Dendritic cell treated with granulocyte-macrophage colony-stimulating factor and Interleukin-4, amounts not matched to agents 40 ng/mL and 50 ng/mL, for 4 days (primary cell): ENCODE data around the gene GATAD2A.
"Not testable (repeated sequence)": the region's sequence is repeated elsewhere in the genome, so short reads cannot be mapped to it uniquely, and the experiment has no call there.

Experiments used
- H3K27ac Mint-ChIP-seq: one replicate; pipeline ENCODE4 v1.8.0; 2022; ENCODE audit warnings: mild to moderate bottlenecking, mixed read lengths
- H3K27me3 Mint-ChIP-seq: one replicate; pipeline ENCODE4 v1.8.0; 2022; ENCODE audit warnings: mild to moderate bottlenecking, mixed read lengths
- H3K36me3 Mint-ChIP-seq: one replicate; pipeline ENCODE4 v1.8.0; 2022; ENCODE audit warnings: low read depth, mixed read lengths
- H3K4me1 Mint-ChIP-seq: one replicate; pipeline ENCODE4 v1.8.0; 2022; ENCODE audit warnings: low read depth, mixed read lengths
- H3K4me3 Mint-ChIP-seq: one replicate; pipeline ENCODE4 v1.8.0; 2022; ENCODE audit warnings: mild to moderate bottlenecking, moderate library complexity, mixed read lengths
- H3K9me3 Mint-ChIP-seq: one replicate; pipeline ENCODE4 v1.8.0; 2022; ENCODE audit warnings: mixed read lengths
- intact Hi-C: fragments of 100-400 bp; cut with micrococcal nuclease; formaldehyde crosslinking; loops from one replicate; pipeline ENCODE4 v1.15.0; 2022

Gene GATAD2A

GRCh38 chr19:19404879-19405860, at the start of gene GATAD2A:
GATAD2A (plus strand) TSS chr19:19405675; CDS start chr19:19465346, 59,671 bp downstream.
- peak within 1 kb of the TSS; percentile 98 for H3K27ac Mint-ChIP-seq
- peaks cover 71% of the 10 kb centered on the region for H3K4me1 Mint-ChIP-seq
- H3K4me3 Mint-ChIP-seq: peak within 1 kb of the TSS; percentile 95
- H3K27me3 Mint-ChIP-seq: no peaks in the 10 kb centered on the region
- intact Hi-C loops: loop anchor here (1.0 to 5.0 kb wide), 3 partner anchors 20 to 67 kb away; no protein-coding TSS in a partner anchor
- peaks cover 17% of the 10 kb centered on the region for H3K36me3 Mint-ChIP-seq
- no peaks in the 10 kb centered on the region for H3K9me3 Mint-ChIP-seq

- Mint-ChIP-seq H3K4me3 (no peak overlapping the region), H3K27ac (no peak overlapping the region), H3K36me3 (peaks cover 79% of the 10 kb centered on the region), H3K9me3 (no peaks in the 10 kb centered on the region), H3K27me3 (no peaks in the 10 kb centered on the region), H3K4me1 (peaks cover 8% of the 10 kb centered on the region)
- intact Hi-C loops: no loop called here
Observed at GRCh38 chr19:19356500-19356899, 49.0 kb upstream of the GATAD2A start.

- peaks cover 74% of the 10 kb centered on the region for H3K36me3 Mint-ChIP-seq
- no peak overlapping the region for H3K4me3 Mint-ChIP-seq
- intact Hi-C loops: no loop called here
- no peak overlapping the region for H3K27ac Mint-ChIP-seq
- peaks cover 13% of the 10 kb centered on the region for H3K4me1 Mint-ChIP-seq
- no peaks in the 10 kb centered on the region for H3K27me3 Mint-ChIP-seq
- H3K9me3 Mint-ChIP-seq: no peaks in the 10 kb centered on the region
Observed at GRCh38 chr19:19356901-19357566, 48.4 kb upstream of the GATAD2A start.

- Mint-ChIP-seq H3K4me1 (peaks cover 24% of the 10 kb centered on the region), H3K27me3 (no peaks in the 10 kb centered on the region), H3K36me3 (peaks cover 33% of the 10 kb centered on the region), H3K4me3 (no peak overlapping the region), H3K27ac (peak overlapping the region; percentile 23), H3K9me3 (no peaks in the 10 kb centered on the region)
- intact Hi-C loops: no loop called here
Observed at GRCh38 chr19:19361075-19361594, 44.3 kb upstream of the GATAD2A start.

- peak overlapping the region; percentile 23 for H3K27ac Mint-ChIP-seq
- peaks cover 24% of the 10 kb centered on the region for H3K36me3 Mint-ChIP-seq
- no peak overlapping the region for H3K4me3 Mint-ChIP-seq
- intact Hi-C loops: no loop called here
- peaks cover 31% of the 10 kb centered on the region for H3K4me1 Mint-ChIP-seq
- no peaks in the 10 kb centered on the region for H3K27me3 Mint-ChIP-seq
- no peaks in the 10 kb centered on the region for H3K9me3 Mint-ChIP-seq
Observed at GRCh38 chr19:19362075-19362474, 43.4 kb upstream of the GATAD2A start.

GRCh38 chr19:19366434-19367396, 38.8 kb upstream of the GATAD2A start:
- no peak overlapping the region for H3K4me3 Mint-ChIP-seq
- no peaks in the 10 kb centered on the region for H3K9me3 Mint-ChIP-seq
- peak overlapping the region; percentile 72 for H3K27ac Mint-ChIP-seq
- intact Hi-C loops: loop anchor here (1.0 to 2.0 kb wide), 3 partner anchors 20 to 124 kb away; no protein-coding TSS in a partner anchor
- H3K36me3 Mint-ChIP-seq: no peaks in the 10 kb centered on the region
- H3K27me3 Mint-ChIP-seq: no peaks in the 10 kb centered on the region
- peaks cover 24% of the 10 kb centered on the region for H3K4me1 Mint-ChIP-seq

GRCh38 chr19:19368087-19368486, 37.4 kb upstream of the GATAD2A start:
- Mint-ChIP-seq H3K9me3 (no peaks in the 10 kb centered on the region), H3K36me3 (no peaks in the 10 kb centered on the region), H3K4me3 (no peak overlapping the region), H3K4me1 (peaks cover 21% of the 10 kb centered on the region), H3K27me3 (no peaks in the 10 kb centered on the region), H3K27ac (peak overlapping the region; percentile 27)
- intact Hi-C loops: no loop called here

GRCh38 chr19:19371059-19371458, 34.4 kb upstream of the GATAD2A start:
- H3K4me3 Mint-ChIP-seq: no peak overlapping the region
- intact Hi-C loops: no loop called here
- no peaks in the 10 kb centered on the region for H3K9me3 Mint-ChIP-seq
- H3K4me1 Mint-ChIP-seq: peaks cover 22% of the 10 kb centered on the region
- no peak overlapping the region for H3K27ac Mint-ChIP-seq
- no peaks in the 10 kb centered on the region for H3K36me3 Mint-ChIP-seq
- no peaks in the 10 kb centered on the region for H3K27me3 Mint-ChIP-seq

GRCh38 chr19:19372656-19373416, 32.6 kb upstream of the GATAD2A start:
- H3K27me3 Mint-ChIP-seq: no peaks in the 10 kb centered on the region
- peaks cover 21% of the 10 kb centered on the region for H3K4me1 Mint-ChIP-seq
- peak overlapping the region; percentile 55 for H3K4me3 Mint-ChIP-seq

GRCh38 chr19:19379527-19379926, 25.9 kb upstream of the GATAD2A start:
- intact Hi-C loops: no loop called here
- Mint-ChIP-seq H3K27ac (no peak overlapping the region), H3K4me1 (peaks cover 59% of the 10 kb centered on the region), H3K36me3 (no peaks in the 10 kb centered on the region), H3K4me3 (no peak overlapping the region), H3K9me3 (no peaks in the 10 kb centered on the region), H3K27me3 (no peaks in the 10 kb centered on the region)

More at GRCh38 chr19:19372656-19373416, 32.6 kb upstream of the GATAD2A start:
- intact Hi-C loops: no loop called here
- Mint-ChIP-seq H3K36me3 (no peaks in the 10 kb centered on the region), H3K9me3 (no peaks in the 10 kb centered on the region), H3K27ac (peak overlapping the region; percentile 88)

- H3K27me3 Mint-ChIP-seq, H3K27ac Mint-ChIP-seq, H3K4me3 Mint-ChIP-seq, H3K9me3 Mint-ChIP-seq, H3K36me3 Mint-ChIP-seq, intact Hi-C loops: not testable (repeated sequence)
- H3K4me1 Mint-ChIP-seq: peaks cover 55% of the 10 kb centered on the region
Observed at GRCh38 chr19:19380316-19380715, 25.2 kb upstream of the GATAD2A start.

- Mint-ChIP-seq H3K4me1 (peaks cover 55% of the 10 kb centered on the region), H3K9me3 (no peaks in the 10 kb centered on the region), H3K27ac (peak overlapping the region; percentile 73), H3K36me3 (peaks cover 4% of the 10 kb centered on the region), H3K4me3 (no peak overlapping the region), H3K27me3 (no peaks in the 10 kb centered on the region)
- intact Hi-C loops: no loop called here
Observed at GRCh38 chr19:19381007-19381926, 24.2 kb upstream of the GATAD2A start.
